Measurements from ENCODE around the gene CBR3. TPM values are rescaled to one million over a fixed set of nuclear protein-coding genes. Genes with fewer than 3 reads are reported as not detected.
A peak's percentile ranks its signal among the peaks of the same experiment; 100 is the strongest.

CBR3 gene
- total and polyA plus RNA-seq, 2 experiments from 2014 or later: 4.6 to 8.7 TPM

GRCh38 chr21:36103434-36103833, 31.4 kb upstream of the CBR3 start:
- peaks cover 31% of the 10 kb centered on the region for H3K9me3 Mint-ChIP-seq
- H3F3A ChIP-seq (replicated peaks; ENCODE audit: low read depth): no peaks in the 10 kb centered on the region
- peaks cover 44% of the 10 kb centered on the region for H3K36me3 Mint-ChIP-seq (ENCODE audit: low read depth)
- peak overlapping the region; percentile 72; the same call in 1 of the 2 replicates for H3K27ac ChIP-seq (ENCODE audit: low read depth)
- peaks cover 71% of the 10 kb centered on the region for H3K4me1 Mint-ChIP-seq
- peaks cover 17% of the 10 kb centered on the region for H3K27me3 Mint-ChIP-seq (ENCODE audit: insufficient read depth, low read depth, poor library complexity)
- peaks cover 48% of the 10 kb centered on the region for H3K4me1 ChIP-seq (ENCODE audit: insufficient read depth)
- H3K79me2 ChIP-seq (replicated peaks; ENCODE audit: insufficient read depth): peaks cover 34% of the 10 kb centered on the region
- no peak overlapping the region for H3K4me3 Mint-ChIP-seq
- no peak for ATAC-seq
- no peak overlapping the region for H3K4me3 ChIP-seq
- peak overlapping the region; percentile 1; the same call in 1 of the 2 replicates for H3K4me2 ChIP-seq
- no peaks in the 10 kb centered on the region for H3K9me2 ChIP-seq (ENCODE audit: insufficient read depth)
- TF ChIP-seq CTCF (conservative IDR thresholded peaks at IDR 0.05; ENCODE audit: low read depth in 2 of 2) (no peak), NANOG (IDR thresholded peaks at IDR 0.05; ENCODE audit: borderline replicate concordance) (no peak), EZH2phosphoT487 (IDR thresholded peaks at IDR 0.05; ENCODE audit: unreplicated experiment) (no peak), STAT1 (IDR thresholded peaks at IDR 0.05; ENCODE audit: unreplicated experiment) (no peak), ETS1 (IDR thresholded peaks at IDR 0.05) (no peak), POLR2AphosphoS5 (IDR thresholded peaks at IDR 0.05; ENCODE audit: low read depth) (no peak), REST (IDR thresholded peaks at IDR 0.05; ENCODE audit: unreplicated experiment) (no peak)
- H4K20me1 ChIP-seq (replicated peaks; ENCODE audit: insufficient read depth): no peaks in the 10 kb centered on the region
- no peak overlapping the region for H3K27ac Mint-ChIP-seq
- no peak overlapping the region for H2AFZ ChIP-seq
- no peaks in the 10 kb centered on the region for H3K27me3 ChIP-seq (ENCODE audit: insufficient read depth)
- peaks cover 11% of the 10 kb centered on the region for H3K36me3 ChIP-seq (ENCODE audit: insufficient read depth)
- DNase-seq (ENCODE audit: low spot score): no peak

All from GM23338 (cell line).